Measurements from ENCODE around the gene AGBL2.
"Not testable (repeated sequence)": the region's sequence is repeated elsewhere in the genome, so short reads cannot be mapped to it uniquely, and the experiment has no call there.

Gene AGBL2, protein sequence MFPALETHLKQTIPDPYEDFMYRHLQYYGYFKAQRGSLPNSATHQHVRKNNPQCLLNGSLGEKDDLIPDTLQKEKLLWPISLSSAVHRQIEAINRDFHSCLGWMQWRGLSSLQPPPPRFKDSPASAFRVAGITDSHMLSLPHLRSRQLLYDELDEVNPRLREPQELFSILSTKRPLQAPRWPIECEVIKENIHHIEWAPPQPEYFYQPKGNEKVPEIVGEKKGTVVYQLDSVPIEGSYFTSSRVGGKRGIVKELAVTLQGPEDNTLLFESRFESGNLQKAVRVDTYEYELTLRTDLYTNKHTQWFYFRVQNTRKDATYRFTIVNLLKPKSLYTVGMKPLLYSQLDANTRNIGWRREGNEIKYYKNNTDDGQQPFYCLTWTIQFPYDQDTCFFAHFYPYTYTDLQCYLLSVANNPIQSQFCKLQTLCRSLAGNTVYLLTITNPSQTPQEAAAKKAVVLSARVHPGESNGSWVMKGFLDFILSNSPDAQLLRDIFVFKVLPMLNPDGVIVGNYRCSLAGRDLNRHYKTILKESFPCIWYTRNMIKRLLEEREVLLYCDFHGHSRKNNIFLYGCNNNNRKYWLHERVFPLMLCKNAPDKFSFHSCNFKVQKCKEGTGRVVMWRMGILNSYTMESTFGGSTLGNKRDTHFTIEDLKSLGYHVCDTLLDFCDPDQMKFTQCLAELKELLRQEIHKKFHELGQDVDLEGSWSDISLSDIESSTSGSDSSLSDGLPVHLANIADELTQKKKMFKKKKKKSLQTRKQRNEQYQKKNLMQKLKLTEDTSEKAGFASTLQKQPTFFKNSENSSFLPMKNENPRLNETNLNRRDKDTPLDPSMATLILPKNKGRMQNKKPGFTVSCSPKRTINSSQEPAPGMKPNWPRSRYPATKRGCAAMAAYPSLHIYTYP

GRCh38 chr11:47715082-47715669 lies at the start of gene AGBL2:
AGBL2 (minus strand) TSS chr11:47715369; CDS start chr11:47714650, 719 bp downstream.
- DNase-seq, result peak; percentile 86

GRCh38 chr11:47759291-47759690 lies 44.1 kb upstream of the AGBL2 start:
- DNase-seq, result not testable (repeated sequence)

DNA sequence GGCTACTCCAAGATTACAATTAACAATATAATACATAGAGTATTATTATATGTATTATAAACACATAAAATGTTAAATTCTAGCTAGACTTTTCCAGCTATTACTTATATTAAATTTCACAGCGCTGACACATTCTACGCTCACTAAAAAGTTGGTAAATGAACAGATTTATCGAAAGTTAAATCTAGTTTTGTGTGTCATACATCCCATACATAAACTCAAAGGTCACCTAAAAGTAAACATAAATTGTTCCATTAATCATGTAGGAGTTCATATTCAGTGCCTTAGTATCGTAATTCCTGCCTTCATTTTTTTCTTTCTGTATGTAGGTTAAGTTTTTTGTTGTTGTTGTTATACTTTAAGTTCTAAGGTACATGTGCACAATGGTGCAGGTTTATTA lies 41.0 kb upstream of the AGBL2 start:
- no peak for DNase-seq

DNA sequence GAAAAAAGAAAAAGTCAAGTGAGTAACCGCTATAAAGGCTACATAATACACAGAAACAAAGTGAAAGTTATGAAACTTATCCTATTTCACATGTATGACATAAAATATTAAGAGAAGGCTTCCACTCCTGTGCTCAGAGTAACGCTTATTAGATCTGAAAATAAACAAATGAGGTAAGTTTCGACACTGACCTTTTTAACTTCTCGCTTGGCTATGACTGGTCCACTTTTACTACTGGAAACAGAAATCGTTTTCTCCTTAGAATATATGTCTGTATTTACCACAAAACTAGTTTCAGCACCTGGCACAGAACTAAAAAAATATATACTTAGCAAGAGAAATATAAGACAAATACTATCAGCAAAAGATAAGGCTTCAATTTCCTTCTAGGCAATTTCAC lies 35.6 kb upstream of the AGBL2 start:
- DNase-seq, result no peak

- DNase-seq, result not testable (repeated sequence)
These were observed 27.3 kb upstream of the AGBL2 start for GRCh38 chr11:47742494-47742893.

DNA sequence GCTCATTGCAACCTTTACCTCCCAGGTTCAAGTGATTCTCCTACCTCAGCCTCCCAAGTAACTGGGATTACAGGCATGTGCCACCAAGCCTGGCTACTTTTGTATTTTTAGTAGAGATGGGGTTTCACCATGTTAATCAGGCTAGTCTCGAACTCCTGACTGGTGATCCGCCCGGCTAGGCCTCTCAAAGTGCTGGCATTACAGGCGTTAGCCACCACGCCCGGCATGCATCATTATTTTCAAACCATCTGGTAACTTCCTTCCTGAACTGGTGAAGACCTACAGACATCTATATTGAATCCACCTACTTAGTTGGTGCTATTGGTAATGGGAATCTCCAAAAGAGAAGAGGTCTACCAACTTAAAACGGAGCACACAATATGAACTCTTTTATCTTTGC lies 22.6 kb upstream of the AGBL2 start:
- DNase-seq, result not testable (repeated sequence)

- no peak for DNase-seq
These were observed 17.1 kb upstream of the AGBL2 start for GRCh38 chr11:47732271-47732670.

DNA sequence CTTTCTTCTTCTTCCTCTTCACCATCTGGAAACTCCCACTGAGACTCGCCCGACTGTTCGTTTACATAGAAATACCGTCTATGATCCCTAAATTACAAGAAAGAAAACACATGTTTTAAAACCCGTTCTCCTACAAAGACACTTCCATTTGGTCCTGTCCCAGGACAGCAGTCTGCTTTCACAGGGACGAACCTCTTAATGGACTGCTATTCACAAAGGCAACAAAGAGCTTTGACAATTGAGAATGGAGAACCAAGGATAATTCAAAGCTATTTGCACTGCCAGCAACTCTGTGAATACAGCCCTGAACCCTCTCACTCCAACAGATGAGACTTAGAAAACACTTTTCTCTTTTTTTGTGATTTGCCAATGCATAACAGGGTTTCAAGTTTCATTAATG lies 16.3 kb upstream of the AGBL2 start:
- DNase-seq, result no peak

GRCh38 chr11:47726878-47727514 lies 11.8 kb upstream of the AGBL2 start:
- DNase-seq, result no peak

DNA sequence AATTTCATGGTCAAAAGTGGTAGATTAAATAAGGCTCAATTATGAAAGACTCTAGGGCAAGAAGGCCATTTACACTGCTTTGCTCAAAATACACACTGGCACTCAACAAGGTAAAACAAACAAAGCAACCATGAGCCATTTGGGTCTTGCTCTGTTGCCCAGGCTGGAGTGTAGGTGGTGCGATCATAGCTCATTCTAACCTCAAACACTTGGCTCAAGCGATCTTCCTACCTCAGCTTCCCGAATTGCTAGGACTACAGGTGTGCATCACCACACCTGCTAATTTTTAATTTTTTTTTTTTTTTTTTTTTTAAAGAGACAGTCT lies 10.9 kb upstream of the AGBL2 start:
- DNase-seq, result no peak

- no peak for DNase-seq
These were observed 10.4 kb upstream of the AGBL2 start for GRCh38 chr11:47725442-47726117.

- no peak for DNase-seq
These were observed 9.0 kb upstream of the AGBL2 start for GRCh38 chr11:47724041-47724729.

DNA sequence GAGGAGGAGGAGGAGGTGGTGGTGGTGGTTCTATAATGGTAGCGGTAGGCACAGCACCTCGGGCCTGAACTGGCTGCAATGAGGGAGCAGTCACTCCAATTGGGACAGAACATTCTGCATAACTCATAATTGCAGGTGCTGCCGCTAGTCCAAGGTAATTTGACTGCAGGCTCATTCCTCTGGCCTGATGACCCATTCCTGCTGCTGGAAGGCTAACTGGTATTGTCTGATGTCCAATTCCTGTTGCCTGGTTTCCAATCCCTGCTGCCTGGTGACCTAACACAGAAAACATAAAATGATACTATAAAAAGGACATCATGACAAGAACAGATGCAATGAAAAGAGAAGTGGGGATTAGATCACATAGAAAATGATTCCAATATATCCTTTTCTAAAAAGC lies 7.9 kb upstream of the AGBL2 start:
- DNase-seq, result no peak

DNA sequence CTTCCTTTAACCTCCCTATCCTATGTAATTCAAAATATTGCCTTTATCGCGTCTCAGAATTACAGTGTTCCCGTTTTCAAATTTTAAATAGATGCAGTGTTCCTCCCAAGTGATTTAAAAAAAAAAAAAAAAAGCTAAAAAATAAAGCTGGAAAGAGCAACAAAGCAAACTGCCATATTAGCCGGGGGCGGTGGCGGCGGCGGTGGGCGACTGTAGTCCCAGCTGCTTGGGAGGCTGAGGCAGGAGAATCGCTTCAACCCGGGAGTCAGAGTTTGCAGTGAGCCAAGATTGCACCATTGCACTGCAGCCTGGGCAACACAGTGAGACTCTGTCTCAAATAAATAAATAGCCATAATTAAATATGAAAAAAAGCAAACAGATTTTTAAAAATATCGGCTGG lies 5.5 kb upstream of the AGBL2 start:
- no peak for DNase-seq

DNA sequence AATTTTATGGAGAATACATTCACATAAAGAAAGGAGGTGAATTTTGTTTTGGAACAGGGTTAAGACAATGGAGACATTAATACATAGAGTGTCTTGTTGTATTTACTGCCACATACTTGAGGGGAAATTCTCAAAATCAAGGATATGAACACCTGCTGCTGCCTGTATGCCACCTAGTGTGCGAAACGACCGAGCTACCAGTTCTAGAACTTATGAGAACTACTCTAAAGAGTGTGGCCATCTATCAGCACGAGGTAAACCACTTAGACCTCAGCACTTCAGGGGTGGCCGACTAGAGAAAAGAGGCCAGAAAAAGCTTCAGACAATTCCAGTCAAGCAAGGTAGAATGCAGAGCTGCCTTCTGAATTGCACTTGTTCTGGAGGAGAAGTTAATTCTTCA lies 1.5 kb upstream of the AGBL2 start:
- no peak for DNase-seq

DNA sequence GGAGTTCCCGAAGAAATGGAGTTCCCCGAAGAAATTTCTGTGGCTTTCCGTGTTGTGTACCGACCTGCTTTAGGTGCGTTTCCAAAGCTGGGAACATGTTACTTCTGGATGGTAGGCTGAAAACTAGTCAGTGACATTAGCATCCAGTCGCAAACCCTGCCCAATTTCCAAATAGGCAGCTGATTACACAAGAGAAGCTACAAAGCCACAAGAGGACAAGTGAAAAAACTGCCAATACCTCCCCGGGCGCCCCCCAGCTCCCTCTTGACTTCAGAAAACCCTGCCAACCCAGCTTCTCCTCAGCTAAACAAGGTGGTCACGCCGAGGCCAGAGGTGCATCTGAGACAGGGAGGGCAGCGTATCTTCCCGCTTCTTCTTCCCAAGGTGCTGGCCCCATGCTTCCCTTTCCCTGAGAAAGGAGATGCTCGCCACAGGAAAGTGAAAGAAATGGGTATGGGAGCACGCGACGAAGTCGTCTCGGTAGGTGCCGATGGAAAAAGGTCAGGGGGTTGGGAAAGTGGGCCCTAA lies 551 bp downstream of the AGBL2 start:
- peak; percentile 21 for DNase-seq

GRCh38 chr11:47711816-47712215 lies 3.4 kb downstream of the AGBL2 start:
- no peak for DNase-seq

DNA sequence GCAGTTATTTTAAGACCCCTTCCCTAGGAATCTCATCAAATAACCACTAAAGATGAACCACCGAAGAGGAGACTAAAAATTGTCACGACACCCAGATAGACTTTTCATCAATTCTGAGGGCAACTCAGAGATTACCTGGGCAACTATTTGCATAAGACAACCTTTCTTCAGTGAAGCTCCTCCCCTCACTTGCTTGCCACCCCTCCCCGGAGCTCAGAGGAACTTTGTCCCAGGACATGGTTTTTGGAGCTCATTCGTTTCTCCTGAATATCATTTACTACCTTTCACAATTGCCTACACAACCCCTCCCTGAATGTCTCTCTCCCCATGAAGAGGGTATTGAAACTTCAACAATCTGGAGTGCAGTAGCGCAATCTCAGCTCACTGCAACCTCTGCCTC lies 3.9 kb downstream of the AGBL2 start:
- no peak for DNase-seq

DNA sequence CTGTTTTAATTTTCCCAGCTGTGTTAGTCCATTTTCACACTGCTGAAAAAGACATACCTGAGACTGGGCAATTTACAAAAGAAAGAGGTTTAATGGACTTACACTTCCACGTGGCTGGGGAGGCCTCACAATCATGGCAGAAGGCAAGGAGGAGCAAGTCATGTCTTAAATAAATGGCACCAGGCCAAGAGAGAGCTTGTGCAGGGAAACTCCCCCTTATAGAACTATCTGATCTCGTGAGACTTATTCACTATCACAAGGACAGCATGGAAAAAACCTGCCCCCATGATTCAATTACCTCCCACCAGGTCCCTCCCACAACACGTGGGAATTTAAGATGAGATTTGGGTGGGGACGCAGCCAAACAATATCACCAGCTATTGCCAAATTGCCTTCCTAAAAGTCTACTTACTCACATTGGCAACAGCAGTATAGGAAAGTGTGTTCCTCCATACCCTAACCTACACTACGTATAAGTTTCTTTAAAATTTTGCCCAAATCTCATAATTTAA lies 7.8 kb downstream of the AGBL2 start:
- DNase-seq, result not testable (repeated sequence)

- no peak for DNase-seq
These were observed 9.4 kb downstream of the AGBL2 start for GRCh38 chr11:47705721-47706120.

- no peak for DNase-seq
These were observed 23.2 kb downstream of the AGBL2 start for GRCh38 chr11:47691979-47692378.

- no peak for DNase-seq
These were observed 25.7 kb downstream of the AGBL2 start for GRCh38 chr11:47689480-47689879.

Measured in CD4-positive, alpha-beta T cell treated with Interleukin-10 for 1 hour (primary cell).